Activated T-helper 9 cell treated with anti-CD3 and anti-CD28 coated beads, Interleukin-2, amount 50 U/mL, for 16 hours (primary cell): ENCODE measurements around the gene MOSMO.
A peak's percentile ranks its signal among the peaks of the same experiment; 100 is the strongest.

ENCODE experiments used
- DNase-seq: peaks from one replicate; pipeline ENCODE4 v3.0.0-alpha.2; 2020; ENCODE audit warnings: low read depth

Gene MOSMO

GRCh38 chr16:22050963-22051362, 43.1 kb downstream of the MOSMO start:
- no peak for DNase-seq

GRCh38 chr16:22052980-22053379, 45.1 kb downstream of the MOSMO start:
- DNase-seq = no peak

DNA sequence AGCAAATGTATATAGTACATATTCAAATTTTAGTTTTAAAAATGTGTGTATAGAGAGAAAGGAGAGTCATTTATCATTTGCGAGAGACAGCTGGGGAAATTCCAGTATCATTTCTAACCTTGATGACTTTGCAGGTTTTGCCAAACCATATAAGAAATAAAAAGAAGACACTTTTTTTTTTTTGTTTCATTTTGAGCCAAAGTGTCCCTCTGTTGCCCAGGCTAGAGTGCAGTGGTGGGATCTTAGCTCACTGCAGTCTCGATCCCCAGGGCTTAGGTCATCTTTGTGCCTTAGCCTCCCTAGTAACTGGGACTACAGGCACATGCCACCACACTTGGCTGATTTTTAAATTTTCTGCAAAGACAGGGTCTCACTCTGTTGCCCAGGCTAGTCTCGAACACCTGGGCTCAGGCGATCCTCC, 46.0 kb downstream of the MOSMO start:
- no peak for DNase-seq

DNA sequence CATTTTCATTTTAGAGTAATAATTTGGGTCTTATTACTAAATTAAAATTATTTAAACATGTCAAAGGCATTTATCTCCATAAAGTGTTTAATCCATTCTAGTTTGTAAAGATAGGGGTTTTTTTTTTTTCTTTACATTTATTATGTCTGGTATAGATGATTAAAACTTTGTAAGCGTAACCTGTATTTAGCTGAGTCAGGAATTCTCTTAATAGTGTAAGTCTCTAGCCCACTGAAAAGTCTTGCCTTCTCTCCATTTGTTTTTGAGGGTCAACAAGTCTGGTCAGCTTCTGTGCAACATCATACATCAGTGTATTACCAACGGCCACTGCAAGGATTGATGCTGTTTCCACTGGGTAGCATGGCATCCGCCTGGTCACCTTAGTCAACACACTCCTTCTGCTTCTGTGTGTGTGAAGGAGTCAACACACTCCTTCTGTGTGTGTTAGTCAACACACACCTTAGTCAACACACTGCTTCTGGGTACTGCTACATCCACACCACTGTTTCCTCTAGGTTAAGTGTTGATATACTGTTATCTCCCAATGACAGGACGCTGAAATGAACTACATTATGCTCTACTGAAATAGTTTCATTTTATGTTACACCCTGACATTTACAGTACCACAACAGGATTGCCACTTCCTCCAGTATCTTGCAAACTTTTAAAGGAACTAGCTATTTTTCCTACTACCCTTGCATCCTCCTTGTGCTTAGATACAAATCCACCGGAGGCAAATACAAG, 47.1 kb downstream of the MOSMO start:
- DNase-seq = no peak

DNA sequence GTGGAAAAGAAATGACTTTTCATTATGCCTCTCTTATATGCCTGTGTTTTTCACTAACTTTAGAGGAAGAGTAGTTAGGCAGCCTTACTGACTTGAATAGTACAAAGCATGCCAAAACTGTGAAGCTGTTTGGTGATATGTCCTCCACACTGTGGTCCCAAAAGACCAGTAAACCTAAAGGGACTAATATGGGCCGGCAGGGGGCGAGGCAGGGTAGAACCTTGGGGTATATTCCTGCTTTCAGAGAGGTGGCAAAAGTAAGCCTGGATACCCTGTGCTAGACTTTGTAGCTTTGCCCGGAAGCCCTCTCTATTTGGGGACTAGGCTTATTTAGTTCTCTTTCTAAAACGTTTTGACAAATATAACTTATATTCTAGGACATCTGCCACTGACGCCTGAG, 48.0 kb downstream of the MOSMO start:
- DNase-seq = no peak

DNA sequence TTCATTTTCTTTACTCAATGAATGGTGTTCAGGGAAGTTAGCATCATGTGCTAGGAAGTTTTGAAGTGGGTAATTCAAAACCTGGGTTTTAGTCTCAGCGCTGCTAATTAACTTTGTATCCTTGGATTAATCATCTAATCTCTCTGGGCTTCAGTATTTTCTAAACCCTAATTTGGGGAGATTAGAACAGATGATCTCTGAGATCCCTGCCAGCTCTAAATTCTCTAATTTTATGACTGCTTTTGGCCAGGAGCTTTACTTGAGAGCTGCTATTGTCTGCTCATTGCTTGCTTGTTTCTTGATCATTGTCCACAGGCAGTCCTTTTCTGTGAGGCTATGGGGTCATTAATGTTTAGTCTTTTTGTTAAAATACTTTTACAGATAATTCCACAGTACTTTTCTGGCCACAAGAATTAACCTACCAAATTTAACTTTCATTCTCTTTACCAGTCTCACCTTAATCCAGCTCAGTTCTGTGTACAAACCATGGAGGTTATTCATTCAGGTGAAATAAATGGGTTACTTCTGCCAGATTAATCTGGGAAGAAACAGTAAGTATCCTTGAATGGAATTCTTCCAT, 56.1 kb downstream of the MOSMO start:
- DNase-seq = no peak

DNA sequence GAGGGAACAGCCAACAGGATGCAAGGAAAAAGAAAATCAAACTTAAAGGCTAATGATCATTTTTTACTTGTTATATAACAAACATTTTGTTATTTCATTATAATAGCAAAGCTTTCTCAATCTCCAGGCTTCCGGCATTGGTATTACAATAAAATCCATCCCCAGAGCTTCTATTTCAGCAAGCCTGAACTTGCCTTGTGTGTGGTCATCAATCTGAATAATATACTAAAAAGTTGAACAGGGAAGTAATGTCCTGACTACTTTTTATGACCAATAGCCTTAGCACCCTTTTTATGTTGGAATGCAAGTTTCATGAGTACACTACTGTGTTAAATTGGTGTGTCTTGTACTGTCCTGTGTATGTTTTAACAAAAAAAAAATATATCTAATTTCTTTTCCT, 57.3 kb downstream of the MOSMO start:
- DNase-seq = no peak

DNA sequence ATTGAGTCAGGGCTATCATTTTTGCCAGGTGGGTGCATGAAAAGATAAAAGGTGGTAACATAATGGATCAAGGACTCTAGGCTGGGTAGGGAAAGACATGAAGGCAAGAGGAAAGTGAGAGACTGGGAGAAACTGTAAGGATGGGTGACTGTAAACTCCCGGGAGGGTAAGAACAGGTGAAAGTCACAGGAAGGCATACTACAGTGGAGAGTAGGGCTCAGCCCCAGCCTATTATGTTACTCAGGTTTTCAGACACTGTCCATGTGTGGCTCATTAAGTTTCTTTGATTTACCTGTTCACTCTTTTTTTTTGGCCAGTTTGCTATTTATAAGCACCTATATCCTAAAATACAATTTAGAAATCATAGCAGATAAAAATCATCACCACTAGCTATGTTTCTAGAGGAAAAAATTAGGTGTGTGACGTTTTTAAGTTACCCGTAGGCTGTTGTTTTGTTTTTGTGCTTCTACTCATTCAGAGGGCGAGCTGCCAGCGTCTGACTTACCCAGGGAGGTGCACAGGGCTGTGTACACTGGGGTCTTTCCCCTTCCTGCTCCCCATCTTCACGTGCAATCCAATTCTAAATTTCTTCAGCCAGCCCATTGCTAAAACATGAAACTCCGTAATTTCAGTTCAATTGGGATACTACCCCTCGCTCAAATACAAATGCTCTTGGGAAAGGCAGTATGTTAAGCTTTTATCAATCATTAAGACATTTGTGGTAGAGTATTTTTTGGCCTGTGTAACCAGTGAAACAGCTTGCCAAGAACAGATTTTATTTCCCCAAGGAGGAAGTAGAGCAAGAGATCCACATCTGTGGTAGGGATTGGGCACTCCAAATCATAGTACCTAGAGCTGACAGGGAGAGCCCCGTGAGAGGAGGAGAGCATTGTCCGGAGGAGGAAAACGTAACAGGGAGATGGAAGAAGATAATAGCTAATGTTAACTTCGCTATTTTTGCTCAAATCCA, 62.7 kb downstream of the MOSMO start:
- no peak for DNase-seq

GRCh38 chr16:22071331-22071910, 63.5 kb downstream of the MOSMO start:
- DNase-seq = no peak

DNA sequence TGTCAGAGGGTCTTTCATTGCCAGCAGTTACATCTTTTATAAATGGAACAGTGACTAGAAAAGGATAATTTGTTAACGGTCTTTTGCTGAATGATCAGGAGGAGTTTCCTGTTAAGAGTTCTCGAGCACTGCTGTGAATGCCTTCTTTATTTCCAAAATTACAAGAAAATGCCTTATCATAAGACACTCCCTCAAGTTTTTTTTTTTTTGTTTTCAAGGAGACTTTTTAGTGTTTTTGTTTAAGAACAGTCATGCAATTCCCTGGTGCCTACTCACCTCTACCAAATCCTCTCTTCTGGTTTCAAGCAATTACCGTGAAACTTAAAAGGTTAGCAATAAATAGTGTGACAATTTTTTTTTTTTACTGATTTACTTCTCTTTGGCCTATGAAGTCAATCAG, 65.4 kb downstream of the MOSMO start:
- DNase-seq = no peak

DNA sequence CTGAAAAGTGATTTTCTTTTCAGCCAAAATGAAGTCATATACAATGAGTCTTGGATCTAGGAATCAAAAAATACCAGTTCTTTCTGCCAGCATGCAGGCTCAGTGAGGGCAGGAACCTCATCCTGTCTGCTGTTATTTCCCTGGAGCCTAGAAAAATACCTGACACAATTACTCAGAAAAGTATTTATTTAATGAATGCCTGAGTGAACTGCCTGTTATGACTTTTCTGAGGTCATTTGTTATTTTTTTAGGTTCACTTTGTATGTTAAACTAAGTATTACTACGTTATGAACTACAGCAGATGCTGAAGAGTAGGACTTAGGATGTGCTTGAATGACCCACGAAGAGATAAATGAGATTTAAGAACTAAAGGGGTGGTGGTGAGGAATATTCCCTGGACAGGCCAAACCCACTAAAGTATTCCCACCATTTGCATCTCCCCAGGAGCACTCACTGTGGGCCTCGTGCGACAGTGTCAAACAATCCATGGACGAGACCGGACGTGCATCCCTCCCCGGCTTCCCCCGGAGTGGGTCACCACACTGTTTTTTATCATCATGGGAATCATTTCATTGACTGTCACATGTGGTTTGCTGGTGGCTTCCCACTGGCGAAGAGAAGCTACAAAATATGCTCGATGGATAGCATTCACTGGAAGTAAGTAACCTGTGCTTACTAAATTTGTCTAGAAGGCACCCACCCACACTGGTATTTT, 67.3 kb downstream of the MOSMO start:
- no peak for DNase-seq

DNA sequence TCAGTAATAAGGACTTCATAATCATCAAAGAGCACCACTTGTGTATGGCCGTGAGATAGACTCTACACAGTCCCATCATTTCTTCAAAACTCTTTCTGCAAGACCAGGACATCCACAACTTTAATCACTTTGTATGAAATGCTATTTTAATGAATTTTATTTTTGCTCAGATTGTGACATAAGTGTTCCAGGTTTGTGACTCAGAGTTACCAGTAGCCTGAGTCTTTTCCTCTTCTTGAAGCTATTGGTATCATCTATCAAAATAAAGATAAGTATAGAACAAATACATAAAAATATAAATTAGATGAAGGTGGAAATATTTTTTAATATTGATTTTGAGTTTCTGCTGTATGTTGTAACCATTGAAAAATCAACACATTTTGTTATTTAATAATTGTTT, 67.9 kb downstream of the MOSMO start:
- DNase-seq = no peak

- DNase-seq = peak; percentile 51
Measured at GRCh38 chr16:22077700-22078313, 69.9 kb downstream of the MOSMO start.

DNA sequence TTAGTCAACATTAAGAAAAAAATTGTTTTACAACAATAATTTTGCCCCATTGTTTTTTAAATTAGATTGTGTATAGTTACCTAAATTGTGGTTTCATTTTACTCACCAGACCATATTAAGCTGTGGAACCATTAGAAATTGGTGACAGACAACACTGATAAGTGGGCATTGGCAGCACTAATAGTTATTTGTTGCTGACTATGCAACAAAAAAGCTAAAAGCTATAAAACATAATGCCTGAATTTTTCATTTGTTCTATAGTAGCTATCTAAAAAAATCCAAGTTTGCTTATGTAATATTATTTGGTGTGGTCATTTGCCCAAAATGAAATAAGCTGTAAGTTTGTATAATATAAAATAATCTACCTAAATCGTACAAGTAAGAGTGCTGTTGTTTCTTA, 70.7 kb downstream of the MOSMO start:
- DNase-seq = no peak

- DNase-seq = no peak
Measured at GRCh38 chr16:22081050-22081449, 73.1 kb downstream of the MOSMO start.

DNA sequence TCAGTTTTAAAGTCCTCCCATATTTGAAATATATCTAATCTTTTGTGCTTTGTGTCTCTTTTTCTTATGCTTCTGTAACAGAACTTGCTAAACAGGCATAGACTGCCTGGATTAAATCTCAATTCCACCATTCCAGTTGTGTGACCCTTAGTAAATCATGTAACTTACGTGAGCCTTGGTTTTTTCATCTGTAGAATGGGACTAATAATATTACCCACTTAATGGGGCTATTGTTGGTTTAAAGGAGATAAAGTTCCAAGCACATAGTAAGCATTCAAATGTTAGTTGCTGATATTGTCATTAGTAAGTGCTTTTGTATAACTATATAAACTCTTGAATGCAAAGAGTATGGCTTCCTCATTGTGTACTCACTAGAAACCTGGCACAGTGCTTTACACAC, 78.5 kb downstream of the MOSMO start:
- no peak for DNase-seq

DNA sequence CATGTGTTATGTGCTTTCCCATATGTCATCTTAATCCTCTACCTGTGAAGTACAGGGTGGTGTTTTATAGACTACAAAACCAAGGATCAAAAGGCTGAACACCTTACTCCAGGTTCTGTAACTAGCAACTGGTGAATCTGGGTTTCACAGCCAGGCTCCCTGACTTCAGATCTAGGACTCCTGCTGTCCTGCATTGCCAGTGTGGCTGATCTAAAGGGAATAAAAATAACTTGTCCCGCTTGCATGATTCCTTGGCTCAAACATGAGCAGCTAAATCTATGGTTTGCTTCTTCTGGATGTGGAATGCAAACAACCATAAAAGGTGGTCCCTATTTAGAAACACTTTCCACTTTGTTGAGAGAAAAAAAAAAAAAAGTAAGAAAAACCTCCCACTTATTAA, 80.7 kb downstream of the MOSMO start:
- DNase-seq = no peak

DNA sequence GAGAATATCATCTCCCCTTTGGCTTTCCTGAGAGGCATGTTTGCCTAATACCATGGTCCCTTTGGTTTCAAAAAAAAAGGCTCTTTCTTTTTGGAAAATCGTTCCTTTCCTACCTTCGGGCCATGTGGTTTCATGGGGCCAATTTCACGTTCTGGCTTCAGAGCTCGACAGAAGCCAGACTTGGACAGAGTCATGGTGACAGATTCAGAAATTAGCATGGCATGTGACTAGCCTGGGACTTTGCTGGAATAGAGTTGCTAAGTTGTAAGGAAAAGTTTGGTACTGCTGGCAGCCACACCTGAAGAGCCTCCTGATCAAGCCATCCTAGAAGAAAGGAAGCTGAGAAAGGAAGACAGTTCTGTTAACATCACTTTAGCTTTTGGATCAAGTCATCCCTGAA, 82.0 kb downstream of the MOSMO start:
- no peak for DNase-seq

- DNase-seq = no peak
Measured at GRCh38 chr16:22091721-22092120, 83.8 kb downstream of the MOSMO start.

DNA sequence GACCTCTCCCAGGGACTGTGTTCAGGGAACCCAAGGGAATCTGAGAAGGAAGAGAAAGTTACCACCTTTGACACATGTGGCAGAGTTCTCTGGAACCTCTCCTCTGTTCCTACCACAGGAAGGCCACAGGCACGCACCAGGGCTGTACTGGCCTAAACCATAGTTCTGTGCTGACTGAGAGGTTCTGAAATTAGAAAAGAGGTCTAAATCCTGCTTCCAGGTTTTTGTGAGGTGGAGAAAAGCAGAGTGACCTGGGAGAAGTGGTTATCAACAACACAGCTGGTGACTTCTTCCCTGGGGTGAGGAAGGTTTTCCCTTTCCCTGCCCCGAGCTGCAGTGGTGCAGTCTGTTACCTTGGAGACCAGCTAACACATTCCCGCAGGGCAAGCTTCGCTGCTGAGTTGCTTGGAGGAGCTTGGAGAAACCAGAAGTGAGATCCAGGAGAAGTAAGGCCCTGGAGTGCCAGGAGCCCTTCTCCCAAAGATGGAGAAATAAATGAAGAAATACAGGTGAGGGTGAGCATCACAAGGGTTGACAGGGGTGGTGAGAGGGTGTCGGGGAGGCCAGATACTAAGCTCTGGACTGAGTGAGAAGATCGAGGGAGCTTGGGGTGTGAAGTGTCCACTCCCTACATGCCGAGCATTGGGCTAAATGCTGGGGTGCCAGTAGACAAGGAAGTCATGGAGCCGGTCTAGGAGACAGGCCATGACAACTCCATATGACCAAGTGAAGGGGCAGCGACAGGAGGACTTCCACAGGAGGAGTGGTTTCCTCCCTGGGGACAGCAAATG, 84.4 kb downstream of the MOSMO start, which contains the start of gene VWA3A:
Gene VWA3A, plus strand, starts transcription at position 399 of the 791 bp plus-strand sequence. Its CDS starts 97 bp downstream, at position 496.
- no peak for DNase-seq
